ENCODE results near the gene ADAMTSL4.

GRCh38 chr1:150548632-150549495, at the start of gene ADAMTSL4:
- TF ChIP-seq CTCF (IDR thresholded peaks at IDR 0.05) (peak; percentile 33), EZH2 (IDR thresholded peaks at IDR 0.05) (peak; percentile 56)

Measured in neural progenitor cell (in vitro differentiated cells).